T-cell (primary cell): Measurements from ENCODE around the gene PRKAR2B. TPM values are rescaled to one million over a fixed set of nuclear protein-coding genes. Genes with fewer than 3 reads are reported as not detected.

Experiments used
- ATAC-seq, 4 experiments: fragments of 200-7000 bp in 3 of 4; fragments of 150-1000 bp in 1 of 4; cut with Tn5 transposase; replicated peaks in 1 of 4; 1 replicate in 3 of 4; 2 replicates in 1 of 4; pipeline ENCODE4 v1.10.0; 2021; ENCODE audit warnings: moderate library complexity in 3 of 4, mild to moderate bottlenecking in 2 of 4, moderate number of reproducible peaks in 1 of 4
- CTCF ChIA-PET, 2 donors: fragments of 300-600 bp; sonication (Branson Sonifier 250); formaldehyde crosslinking; loops; one replicate each; lab custom pipeline; 2022; ENCODE audit warnings: antibody characterized with exemption in 2 of 2; lab: Charles Lee
- POLR2A ChIA-PET, 2 donors: fragments of 300-600 bp; sonication (Branson Sonifier 250); formaldehyde crosslinking; loops; one replicate each; lab custom pipeline; 2022; ENCODE audit warnings: antibody characterized with exemption in 2 of 2; lab: Charles Lee
- DNase-seq, 35 experiments: peaks; one replicate each; pipeline versions ENCODE4 v3.0.0 to v3.0.0-alpha.2; 2013 to 2023
- H3K27ac ChIP-seq: one replicate; pipeline ENCODE4 v1.5.1; 2013; ENCODE audit warnings: low read length
- H3K27me3 ChIP-seq, 2 experiments: replicated peaks in 1 of 2; 1 replicate in 1 of 2; 2 replicates in 1 of 2; pipeline versions ENCODE4 v1.6.1 to v1.7.0; 2013; ENCODE audit warnings: low read length in 1 of 2, mixed read lengths in 1 of 2; ENCODE audit not compliant: control insufficient read depth in 2 of 2, insufficient read depth in 2 of 2; ENCODE audit errors: extremely low read depth in 1 of 2
- H3K36me3 ChIP-seq, 2 donors: 1 replicate in 1 of 2; 2 replicates in 1 of 2; pipeline versions ENCODE4 v1.6.1 to v1.7.0; 2013; ENCODE audit warnings: low read length in 1 of 2; ENCODE audit not compliant: control insufficient read depth in 2 of 2, insufficient read depth in 1 of 2; ENCODE audit errors: extremely low read depth in 1 of 2
- H3K4me1 ChIP-seq, 2 experiments: 1 replicate in 1 of 2; 2 replicates in 1 of 2; pipeline versions ENCODE4 v1.6.1 to v1.7.0; 2013; ENCODE audit warnings: low read length in 2 of 2, mixed read lengths in 1 of 2; ENCODE audit not compliant: insufficient read depth in 2 of 2, control insufficient read depth in 1 of 2; ENCODE audit errors: extremely low read depth in 1 of 2
- H3K4me3 ChIP-seq, 2 donors: 1 replicate in 1 of 2; 2 replicates in 1 of 2; pipeline versions ENCODE4 v1.5.1 to v1.7.0; 2013; ENCODE audit warnings: mild to moderate bottlenecking in 2 of 2, low read length in 1 of 2, moderate library complexity in 1 of 2; ENCODE audit not compliant: control insufficient read depth in 1 of 2; ENCODE audit errors: extremely low read depth in 1 of 2
- H3K9me3 ChIP-seq: 2 replicates; pipeline ENCODE4 v1.7.0; 2013
- H3K27ac Mint-ChIP-seq, 2 donors: one replicate each; pipeline ENCODE4 v1.8.0; 2020 to 2021; ENCODE audit warnings: mild to moderate bottlenecking in 2 of 2, mixed read lengths in 2 of 2
- H3K27me3 Mint-ChIP-seq, 2 donors: one replicate each; pipeline ENCODE4 v1.8.0; 2021 to 2022; ENCODE audit warnings: mixed read lengths in 2 of 2
- H3K36me3 Mint-ChIP-seq: one replicate; pipeline ENCODE4 v1.8.0; 2021; ENCODE audit warnings: mixed read lengths
- H3K4me1 Mint-ChIP-seq, 3 donors: one replicate each; pipeline ENCODE4 v1.8.0; 2020 to 2022; ENCODE audit warnings: mixed read lengths in 3 of 3, mild to moderate bottlenecking in 1 of 3
- H3K4me3 Mint-ChIP-seq, 3 donors: one replicate each; pipeline ENCODE4 v1.8.0; 2020 to 2022; ENCODE audit warnings: mild to moderate bottlenecking in 3 of 3, mixed read lengths in 3 of 3, moderate library complexity in 3 of 3
- H3K9me3 Mint-ChIP-seq, 3 donors: one replicate each; pipeline ENCODE4 v1.8.0; 2020 to 2022; ENCODE audit warnings: mixed read lengths in 3 of 3
- WGBS: methylation state at CpG from one replicate; pipeline ENCODE4 v1.1.5; 2013; ENCODE audit warnings: missing lambda C conversion rate; ENCODE audit not compliant: insufficient coverage; 5-methylcytosine and 5-hydroxymethylcytosine counted together
- total RNA-seq, 35 experiments: library from RNA in 6 of 35; stranded (reverse) in 6 of 35; fragments of 120-200 nt in 1 of 35; gene quantifications; one replicate each; pipeline versions ENCODE4 v1.2.1 to v1.2.4 and lab custom pipeline; 2013 to 2026

The PRKAR2B gene
- total RNA-seq, 5 donors from 2014 or later (not counting 1 experiment from before 2014, with no cell fraction given) = 0.58 to 2.2 (median 1.0) TPM

- Histone ChIP-seq H3K9me3 (no peaks in the 10 kb centered on the region), H3K27ac (no peak overlapping the region), H3K27me3 (no peaks in the 10 kb centered on the region), H3K36me3 (no peaks in the 10 kb centered on the region), H3K4me3 (no peak overlapping the region), H3K4me1 (no peaks in the 10 kb centered on the region)
- H3K27ac Mint-ChIP-seq = no peak overlapping the region
- POLR2A ChIA-PET = no interaction called here
- DNase-seq (no peak), ATAC-seq (no peak)
- H3K27me3 Mint-ChIP-seq = peaks cover 0 to 7% of the 10 kb centered on the region in 2 donors
- no peaks in the 10 kb centered on the region for H3K36me3 Mint-ChIP-seq
- no peak overlapping the region for H3K4me3 Mint-ChIP-seq
- no peaks in the 10 kb centered on the region for H3K4me1 Mint-ChIP-seq
- CTCF ChIA-PET = no interaction called here
- no peaks in the 10 kb centered on the region for H3K9me3 Mint-ChIP-seq
Observed at GRCh38 chr7:107059468-107059867, 15.0 kb downstream of the PRKAR2B start.

- no peaks in the 10 kb centered on the region for H3K27me3 ChIP-seq
Observed at GRCh38 chr7:107063245-107064120, 19.0 kb downstream of the PRKAR2B start.

GRCh38 chr7:107064255-107064654, 19.8 kb downstream of the PRKAR2B start:
- H3K27me3 ChIP-seq = no peaks in the 10 kb centered on the region
- CTCF ChIA-PET = no interaction called here
- DNase-seq (no peak), ATAC-seq (no peak)
- whole genome bisulfite sequencing = 77% methylated on average over 3 of the region's 7 CpGs
- H3K4me1 Mint-ChIP-seq = peaks cover 0 to under 1% (median 0%) of the 10 kb centered on the region in 3 donors
- H3K9me3 ChIP-seq = no peaks in the 10 kb centered on the region
- no peaks in the 10 kb centered on the region for H3K9me3 Mint-ChIP-seq
- peaks cover 0 to 9% of the 10 kb centered on the region in 2 donors for H3K27me3 Mint-ChIP-seq
- H3K4me3 Mint-ChIP-seq = no peak overlapping the region
- H3K4me3 ChIP-seq = no peak overlapping the region
- no peaks in the 10 kb centered on the region for H3K36me3 Mint-ChIP-seq
- no peak overlapping the region for H3K27ac ChIP-seq
- H3K4me1 ChIP-seq = no peaks in the 10 kb centered on the region
- H3K36me3 ChIP-seq = no peaks in the 10 kb centered on the region
- H3K27ac Mint-ChIP-seq = no peak overlapping the region
- POLR2A ChIA-PET = no interaction called here

More at GRCh38 chr7:107063245-107064120, 19.0 kb downstream of the PRKAR2B start:
- no peak overlapping the region for H3K27ac ChIP-seq
- ATAC-seq (no peak), DNase-seq (no peak)
- no peaks in the 10 kb centered on the region for H3K9me3 Mint-ChIP-seq
- H3K4me1 ChIP-seq = no peaks in the 10 kb centered on the region
- peaks cover 0 to 8% of the 10 kb centered on the region in 2 donors for H3K27me3 Mint-ChIP-seq
- H3K4me3 ChIP-seq = no peak overlapping the region
- no peaks in the 10 kb centered on the region for H3K36me3 Mint-ChIP-seq
- no peaks in the 10 kb centered on the region for H3K9me3 ChIP-seq
- POLR2A ChIA-PET = no interaction called here
- no peaks in the 10 kb centered on the region for H3K4me1 Mint-ChIP-seq
- no peaks in the 10 kb centered on the region for H3K36me3 ChIP-seq
- no peak overlapping the region for H3K4me3 Mint-ChIP-seq
- WGBS = 79% methylated on average over 3 of the region's 8 CpGs
- no peak overlapping the region for H3K27ac Mint-ChIP-seq
- CTCF ChIA-PET = no interaction called here

GRCh38 chr7:107065929-107066247, 21.4 kb downstream of the PRKAR2B start:
- H3K4me1 ChIP-seq = no peaks in the 10 kb centered on the region
- H3K27ac ChIP-seq = no peak overlapping the region
- ATAC-seq (no peak), DNase-seq (no peak)
- H3K4me3 ChIP-seq = no peak overlapping the region
- no peak overlapping the region for H3K27ac Mint-ChIP-seq
- no peaks in the 10 kb centered on the region for H3K27me3 ChIP-seq
- POLR2A ChIA-PET = no interaction called here
- no peaks in the 10 kb centered on the region for H3K9me3 Mint-ChIP-seq
- no peaks in the 10 kb centered on the region for H3K9me3 ChIP-seq
- CTCF ChIA-PET = no interaction called here
- no peak overlapping the region for H3K4me3 Mint-ChIP-seq
- H3K27me3 Mint-ChIP-seq = peaks cover 0 to 8% of the 10 kb centered on the region in 2 donors
- no peaks in the 10 kb centered on the region for H3K36me3 ChIP-seq
- WGBS = 94% methylated on average over 2 of the region's 4 CpGs
- no peaks in the 10 kb centered on the region for H3K36me3 Mint-ChIP-seq
- H3K4me1 Mint-ChIP-seq = peaks cover 0 to 3% (median 0%) of the 10 kb centered on the region in 3 donors

- no peaks in the 10 kb centered on the region for H3K36me3 Mint-ChIP-seq
- no peak overlapping the region for H3K4me3 Mint-ChIP-seq
- H3K9me3 ChIP-seq = no peaks in the 10 kb centered on the region
- no peaks in the 10 kb centered on the region for H3K4me1 ChIP-seq
- no peak overlapping the region for H3K4me3 ChIP-seq
- WGBS = 100% methylated on average over 1 of the region's 3 CpGs
- H3K9me3 Mint-ChIP-seq = no peaks in the 10 kb centered on the region
- H3K27ac Mint-ChIP-seq = no peak overlapping the region
- H3K36me3 ChIP-seq = no peaks in the 10 kb centered on the region
- ATAC-seq (no peak), DNase-seq (no peak)
- no peaks in the 10 kb centered on the region for H3K27me3 ChIP-seq
- ChIA-PET POLR2A (interaction anchor here in 1 of 2 donors (0.6 kb wide), 1 partner anchor 10 kb away, joined by 5 read pairs; no protein-coding TSS in a partner anchor), CTCF (no interaction called here)
- peaks cover 0 to 3% (median 0%) of the 10 kb centered on the region in 3 donors for H3K4me1 Mint-ChIP-seq
- H3K27me3 Mint-ChIP-seq = peaks cover 0 to 5% of the 10 kb centered on the region in 2 donors
- H3K27ac ChIP-seq = no peak overlapping the region
Observed at GRCh38 chr7:107068156-107068555, 23.7 kb downstream of the PRKAR2B start.

GRCh38 chr7:107069457-107069856, 25.0 kb downstream of the PRKAR2B start:
- Mint-ChIP-seq H3K36me3 (no peaks in the 10 kb centered on the region), H3K4me3 (no peak overlapping the region), H3K27ac (no peak overlapping the region), H3K27me3 (peaks cover 0 to 5% of the 10 kb centered on the region in 2 donors), H3K4me1 (peaks cover 0 to 3% (median 0%) of the 10 kb centered on the region in 3 donors), H3K9me3 (no peaks in the 10 kb centered on the region)
- ChIA-PET POLR2A (no interaction called here), CTCF (interaction anchor here in 1 of 2 donors (0.5 kb wide), 1 partner anchor 81 kb away, joined by 4 read pairs; no protein-coding TSS in a partner anchor)
- no peak for ATAC-seq
- no peak overlapping the region for H3K4me3 ChIP-seq
- no peaks in the 10 kb centered on the region for H3K27me3 ChIP-seq
- no peaks in the 10 kb centered on the region for H3K4me1 ChIP-seq
- DNase-seq = no peak
- no peaks in the 10 kb centered on the region for H3K36me3 ChIP-seq
- H3K9me3 ChIP-seq = no peaks in the 10 kb centered on the region
- WGBS = 70% methylated on average over 2 of the region's 4 CpGs
- no peak overlapping the region for H3K27ac ChIP-seq
